ENCODE measurements around the gene CCDC85A.

CCDC85A gene

DNA sequence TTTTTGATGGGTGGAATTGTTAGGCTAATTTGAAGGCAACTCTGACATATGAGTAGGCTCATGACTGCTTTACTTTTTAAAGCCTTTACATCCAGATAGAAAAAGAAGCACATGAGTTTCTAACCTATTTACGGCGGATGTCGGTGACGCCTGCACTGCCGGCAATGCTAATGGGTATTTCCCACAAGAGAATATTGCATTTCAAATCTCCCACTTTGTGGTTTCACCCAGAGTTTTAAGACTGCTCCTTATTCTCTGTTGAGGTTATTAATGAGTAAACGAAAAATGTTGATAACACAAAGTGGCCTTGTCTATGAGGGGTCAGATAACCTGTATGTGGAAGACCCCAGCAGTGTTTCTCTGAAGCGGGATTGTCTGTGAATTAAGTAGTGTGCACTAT, 14.0 kb downstream of the CCDC85A start:
- DNase-seq: no peak

GRCh38 chr2:56198936-56199335, 15.1 kb downstream of the CCDC85A start:
- DNase-seq: no peak

- DNase-seq: no peak
These were observed 15.7 kb downstream of the CCDC85A start for GRCh38 chr2:56199492-56199891.

DNA sequence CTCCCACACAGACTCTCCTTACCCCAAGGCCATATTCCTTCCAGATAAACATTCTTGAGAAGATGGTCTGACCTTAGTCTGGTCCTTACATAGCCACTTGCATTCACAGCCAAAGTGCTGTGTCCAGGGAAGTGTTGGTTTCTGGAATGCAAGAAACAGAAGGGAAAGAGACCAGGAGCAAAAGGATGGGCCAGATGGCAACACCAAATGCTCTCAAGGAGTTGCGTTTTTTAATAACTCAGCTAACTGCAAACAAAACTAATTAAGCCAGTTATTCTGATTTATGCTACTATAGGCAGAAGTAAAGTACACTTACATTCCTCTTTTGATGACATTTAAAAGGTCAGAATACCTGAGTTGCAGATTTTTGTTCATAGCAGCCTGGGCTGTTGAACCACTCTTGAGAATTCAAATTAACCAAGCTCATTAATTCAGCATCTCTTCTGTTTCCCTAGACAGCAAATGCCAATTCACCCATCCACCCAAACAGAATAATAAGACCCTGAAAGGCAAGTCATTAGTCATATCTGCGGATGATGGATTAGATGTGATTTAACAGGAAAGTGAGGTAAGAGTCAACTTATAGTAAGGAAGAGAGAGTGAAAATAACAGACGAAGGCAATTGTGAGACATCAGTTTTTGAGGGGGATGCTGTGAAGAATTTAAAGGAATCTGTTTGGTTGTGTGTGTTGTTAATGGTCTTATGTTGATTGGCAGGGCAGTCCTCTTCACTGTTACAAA, 18.8 kb downstream of the CCDC85A start:
- no peak for DNase-seq

DNA sequence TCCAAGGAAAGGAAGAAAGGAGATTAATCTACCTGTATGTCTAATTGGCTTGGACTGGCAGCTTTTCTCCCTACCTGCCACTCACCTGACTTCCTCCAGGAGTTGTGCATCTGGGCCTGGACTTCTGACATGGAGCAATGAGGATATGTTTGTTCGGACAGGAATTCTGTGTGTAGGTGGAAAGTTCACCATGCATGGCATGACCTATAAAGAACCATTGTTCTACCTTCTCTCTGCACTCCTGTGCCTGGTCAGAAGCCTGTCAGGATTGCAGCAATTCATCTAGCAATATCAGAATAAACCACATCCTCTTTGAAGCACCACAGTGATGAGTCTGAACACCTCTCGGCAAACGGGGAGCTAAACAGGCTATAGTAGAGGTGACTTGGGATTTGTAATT, 20.8 kb downstream of the CCDC85A start:
- DNase-seq: no peak

- DNase-seq: no peak
These were observed 22.5 kb downstream of the CCDC85A start for GRCh38 chr2:56206250-56206649.

DNA sequence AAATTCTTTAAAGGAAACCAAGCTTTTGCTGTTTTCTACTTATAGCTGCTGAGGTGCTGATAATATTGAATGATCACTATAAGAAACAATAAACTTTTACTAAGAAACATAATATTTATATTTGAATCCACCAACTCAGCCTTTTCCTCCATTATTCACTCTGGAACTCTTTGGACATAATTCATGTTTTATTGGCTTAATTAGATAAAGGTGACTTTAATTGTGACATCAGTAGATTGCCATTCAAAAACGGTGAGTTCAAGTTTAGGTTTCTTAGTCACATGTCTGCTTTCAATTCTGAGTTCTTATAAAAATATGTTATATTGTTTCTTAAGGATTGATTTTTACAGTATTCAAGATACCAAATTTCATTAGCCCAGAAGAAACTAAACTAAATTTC, 24.0 kb downstream of the CCDC85A start:
- no peak for DNase-seq

DNA sequence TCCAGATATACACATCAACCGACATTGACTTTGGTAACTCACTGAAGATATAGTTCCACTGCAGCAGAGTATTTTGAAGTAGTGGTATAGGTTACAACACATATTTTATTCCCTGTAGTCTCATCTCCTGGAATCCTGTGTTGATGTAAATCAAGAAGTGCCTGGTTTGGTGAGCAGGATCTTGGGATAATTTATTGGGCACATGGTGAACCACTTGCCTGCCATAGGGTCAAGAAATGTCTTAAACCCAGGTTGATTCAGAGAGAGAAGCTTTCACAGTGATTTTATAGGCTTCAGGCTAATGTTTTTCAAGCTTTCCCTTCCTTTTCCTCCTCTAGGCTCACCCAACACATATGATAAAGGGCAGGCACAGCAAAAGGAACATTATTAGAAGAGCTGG, 24.6 kb downstream of the CCDC85A start:
- DNase-seq: no peak

DNA sequence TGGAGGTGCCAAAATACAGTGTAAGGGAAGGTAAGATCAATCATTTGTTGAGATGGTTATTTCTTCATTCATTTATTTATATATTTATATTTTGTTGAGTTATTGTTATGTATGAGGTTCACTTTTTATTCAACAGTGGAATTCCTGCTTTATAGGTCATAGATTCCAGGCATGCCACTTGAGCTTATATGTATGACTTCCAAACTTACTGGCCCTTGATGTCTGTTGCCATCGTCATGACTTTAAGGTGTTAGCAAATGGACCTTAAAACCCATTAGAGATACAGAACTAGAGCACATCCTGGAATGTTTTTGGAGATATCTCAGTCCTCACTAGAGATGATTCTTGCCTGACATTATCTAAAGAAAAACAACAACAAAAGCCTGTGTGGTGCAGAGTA, 25.9 kb downstream of the CCDC85A start:
- DNase-seq: no peak

GRCh38 chr2:56210291-56210690, 26.5 kb downstream of the CCDC85A start:
- no peak for DNase-seq

DNA sequence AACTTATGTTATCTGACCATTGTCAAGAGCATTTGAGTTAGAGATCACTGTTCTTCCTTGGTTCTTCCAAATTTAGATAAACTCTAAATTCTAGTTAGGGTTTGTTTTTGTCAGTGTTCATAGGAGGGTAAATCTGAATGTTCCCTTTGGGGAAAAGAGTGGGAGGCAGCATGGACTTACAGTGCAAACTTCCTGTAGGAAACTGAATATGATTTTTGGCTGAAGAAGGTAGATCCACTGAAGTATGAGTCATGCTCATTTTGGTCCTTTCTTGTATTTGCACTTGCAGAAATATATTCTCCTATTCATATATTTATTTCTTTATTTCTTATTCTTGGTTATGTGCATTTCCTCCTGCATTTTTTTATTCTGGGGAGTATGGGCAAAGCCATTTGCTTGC, 27.3 kb downstream of the CCDC85A start:
- no peak for DNase-seq

GRCh38 chr2:56215911-56216310, 32.1 kb downstream of the CCDC85A start:
- no peak for DNase-seq

- DNase-seq: no peak
These were observed 33.3 kb downstream of the CCDC85A start for GRCh38 chr2:56217106-56217505.

- no peak for DNase-seq
These were observed 38.7 kb downstream of the CCDC85A start for GRCh38 chr2:56222481-56222880.

DNA sequence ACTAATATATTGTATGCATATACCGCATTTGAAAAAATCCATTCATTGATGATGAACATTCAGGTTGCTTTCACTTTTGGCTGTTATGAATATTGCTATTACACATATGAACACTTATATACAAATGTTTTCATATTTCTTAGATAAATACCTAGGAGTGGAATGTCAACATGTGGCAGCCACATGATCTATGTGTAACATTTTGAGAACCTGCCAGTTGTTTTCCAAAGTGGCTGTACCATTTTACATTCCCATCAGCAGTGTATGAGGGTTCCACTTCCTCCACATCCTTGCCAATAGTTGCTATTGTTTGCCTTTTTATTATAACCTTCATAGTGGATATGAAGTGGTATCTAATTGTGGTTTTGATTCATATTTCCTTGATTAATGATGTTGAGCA, 40.5 kb downstream of the CCDC85A start:
- DNase-seq: no peak

DNA sequence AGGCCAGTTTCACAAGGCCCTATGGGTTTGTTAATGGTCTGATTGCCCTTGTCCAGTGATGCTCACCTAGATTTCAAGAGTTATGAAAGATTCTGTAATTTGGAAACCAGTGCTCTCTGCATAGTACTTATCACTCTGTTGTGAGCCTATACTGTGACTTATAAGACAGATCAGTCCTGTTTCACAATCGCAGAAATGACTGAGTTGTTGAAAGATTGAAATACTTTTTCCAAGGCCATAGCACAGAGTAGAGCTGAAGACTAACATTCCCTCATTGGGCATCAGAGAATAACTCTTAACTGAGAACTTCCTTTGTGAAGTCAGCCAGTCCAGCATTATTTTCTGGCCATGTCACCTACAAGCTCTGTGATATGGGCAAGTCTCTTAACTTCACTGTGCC, 44.0 kb downstream of the CCDC85A start:
- DNase-seq: no peak

DNA sequence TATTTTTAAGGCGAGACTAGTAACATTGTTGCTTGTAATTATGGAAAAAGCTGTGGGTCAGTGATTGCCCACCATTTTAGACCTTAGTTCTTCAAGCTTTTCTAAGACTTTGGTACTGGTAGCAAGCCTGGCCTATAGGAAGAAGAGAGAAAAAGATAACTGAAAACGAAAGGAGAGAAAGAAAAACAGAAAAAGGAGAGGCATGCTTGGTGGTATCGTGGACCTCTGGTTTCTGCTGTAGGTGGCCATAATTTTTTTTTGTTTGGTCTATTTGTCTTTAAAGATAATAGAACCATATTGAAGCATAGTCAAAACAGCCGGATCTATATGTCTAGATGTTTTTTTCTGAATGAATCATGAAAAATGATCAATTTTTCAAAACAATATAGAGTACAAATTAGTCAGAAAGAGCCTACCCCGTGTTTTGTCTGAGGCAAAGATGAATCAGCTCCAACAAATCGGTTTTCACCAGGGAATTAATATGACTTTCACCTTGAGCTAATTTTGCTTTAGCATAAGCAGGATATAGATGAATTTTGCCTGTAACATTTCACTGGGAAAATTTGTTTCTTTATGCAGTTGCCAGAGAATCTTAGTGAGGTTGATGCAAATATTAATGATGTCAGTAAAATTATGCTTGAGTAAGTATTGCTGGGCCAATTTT, 45.7 kb downstream of the CCDC85A start:
- no peak for DNase-seq

DNA sequence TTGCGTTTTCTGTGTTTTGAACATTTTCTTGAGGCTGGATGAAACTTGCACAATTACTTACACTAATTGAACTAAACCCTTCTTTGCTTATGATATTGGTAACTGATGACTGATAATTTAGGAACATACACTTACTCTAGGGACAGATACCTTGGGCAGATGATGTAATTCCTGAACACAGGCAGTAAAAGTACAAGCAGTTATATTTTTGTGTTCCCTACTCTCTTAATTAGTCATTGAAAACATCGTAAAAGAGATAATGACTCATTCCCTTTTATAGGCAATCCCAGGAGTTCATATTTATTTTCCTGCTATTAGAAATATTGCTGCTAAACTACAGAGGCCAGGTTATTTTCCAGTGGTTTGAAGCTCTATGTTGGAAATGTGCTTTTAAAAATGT, 46.4 kb downstream of the CCDC85A start:
- no peak for DNase-seq

- no peak for DNase-seq
These were observed 47.6 kb downstream of the CCDC85A start for GRCh38 chr2:56231361-56231760.

- DNase-seq: no peak
These were observed 49.1 kb downstream of the CCDC85A start for GRCh38 chr2:56232912-56233311.

DNA sequence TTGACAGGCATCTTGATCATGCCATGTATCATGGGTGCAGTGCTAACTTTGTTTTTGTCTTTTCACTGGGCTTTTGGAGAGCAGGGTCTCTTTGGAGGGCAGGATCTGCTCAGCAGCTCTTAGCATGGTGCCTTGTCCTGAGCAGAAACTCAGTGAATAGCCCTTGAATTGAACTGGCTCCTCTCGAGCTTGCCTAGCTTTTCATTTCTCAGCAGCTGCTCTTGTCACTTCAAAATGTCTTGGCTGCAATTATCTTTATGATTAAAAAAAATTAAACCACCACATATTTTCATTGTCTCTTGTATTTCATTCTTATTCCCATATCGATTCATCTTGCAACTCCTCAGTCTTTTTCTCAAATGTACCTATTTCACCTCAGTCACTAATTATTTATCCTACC, 50.5 kb downstream of the CCDC85A start:
- no peak for DNase-seq

- no peak for DNase-seq
These were observed 55.2 kb downstream of the CCDC85A start for GRCh38 chr2:56239030-56239429.

GRCh38 chr2:56239437-56239836, 55.6 kb downstream of the CCDC85A start:
- DNase-seq: no peak

DNA sequence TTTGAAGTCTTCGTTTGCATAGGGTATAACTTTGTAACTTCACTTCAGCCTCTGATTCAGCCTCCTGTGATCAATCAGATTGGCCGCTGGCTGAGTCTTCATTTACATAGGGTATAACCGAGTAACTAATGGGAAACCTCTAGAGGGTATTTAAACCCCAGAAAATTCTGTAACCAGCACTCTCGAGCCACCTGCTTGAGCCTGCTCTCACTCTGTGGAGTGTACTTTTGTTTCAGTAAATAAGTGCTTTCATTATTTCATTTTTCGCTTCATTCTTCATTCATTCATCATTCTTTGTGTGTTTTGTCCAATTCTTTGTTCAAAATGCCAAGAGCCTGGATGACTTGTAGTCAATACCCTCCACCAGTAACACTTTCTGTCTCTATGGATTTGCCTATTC, 56.4 kb downstream of the CCDC85A start:
- no peak for DNase-seq

- no peak for DNase-seq
These were observed 60.7 kb downstream of the CCDC85A start for GRCh38 chr2:56244506-56244905.
